ENCODE data around the gene KIFC1. TPM values are rescaled to one million over a fixed set of nuclear protein-coding genes. Genes with fewer than 3 reads are reported as not detected.

KIFC1 gene
- polyA plus RNA-seq, 1 donor = 18.0 TPM

GRCh38 chr6:33410711-33411631 is 19.3 kb downstream of the KIFC1 start, which contains the start of gene PHF1:
Gene PHF1, plus strand, starts transcription at chr6:33411014. Its CDS starts 1,250 bp downstream, at chr6:33412264.
- no peak for DNase-seq (ENCODE audit: low read depth)

- DNase-seq (ENCODE audit: low read depth) = no peak
Observed at GRCh38 chr6:33411632-33412005, 20.0 kb downstream of the KIFC1 start.

- DNase-seq (ENCODE audit: low read depth) = no peak
Observed at GRCh38 chr6:33412140-33413009, 20.8 kb downstream of the KIFC1 start.

- no peak for DNase-seq (ENCODE audit: low read depth)
Observed at GRCh38 chr6:33413241-33414120, 21.9 kb downstream of the KIFC1 start.

- no peak for DNase-seq (ENCODE audit: low read depth)
Observed at GRCh38 chr6:33414592-33415271, 23.1 kb downstream of the KIFC1 start.

- DNase-seq (ENCODE audit: low read depth) = no peak
Observed at GRCh38 chr6:33415831-33416230, 24.2 kb downstream of the KIFC1 start.

DNA sequence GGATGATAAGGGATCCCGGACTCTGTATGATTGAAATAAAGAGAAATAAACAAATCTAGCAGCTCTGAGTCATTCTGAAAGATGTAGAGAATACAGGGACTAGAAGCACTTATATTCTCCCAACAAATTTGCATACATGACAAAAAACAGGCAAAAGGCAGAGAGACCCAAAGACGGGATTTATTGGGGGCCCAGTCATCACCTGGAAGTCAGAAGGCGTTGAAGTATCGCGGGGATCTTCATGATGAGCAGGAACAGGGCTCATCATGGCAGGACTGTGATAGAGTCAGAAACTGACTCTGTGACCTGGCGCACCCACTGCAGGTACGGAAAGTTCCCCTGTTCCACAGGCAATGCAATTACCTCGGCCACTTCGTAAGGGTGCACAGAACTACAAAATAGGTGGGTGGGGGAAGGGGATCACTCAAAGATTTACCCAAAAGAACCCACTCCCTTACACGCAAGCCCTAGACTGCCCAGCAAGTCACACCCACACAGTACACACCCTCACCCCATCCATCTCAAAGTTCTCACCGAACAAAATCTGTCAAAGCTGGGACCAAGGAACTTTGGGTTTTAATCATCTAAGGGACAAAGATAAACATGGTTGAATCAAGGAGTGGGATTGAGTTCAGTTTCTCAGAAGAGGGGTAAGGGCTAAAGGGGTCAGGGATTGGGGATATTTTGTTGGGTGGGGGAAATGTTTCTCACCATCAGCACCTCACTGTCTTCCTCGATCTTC is 24.9 kb downstream of the KIFC1 start:
- DNase-seq (ENCODE audit: low read depth) = no peak

GRCh38 chr6:33417128-33417902 is 25.7 kb downstream of the KIFC1 start:
- DNase-seq (ENCODE audit: low read depth) = no peak

- peak; percentile 99 for DNase-seq (ENCODE audit: low read depth)
Observed at GRCh38 chr6:33417903-33418689, 26.5 kb downstream of the KIFC1 start, which contains the start of gene CUTA. Gene CUTA, minus strand, starts transcription at chr6:33418107. Its CDS starts 107 bp downstream, at chr6:33418000.

GRCh38 chr6:33418690-33419291 is 27.2 kb downstream of the KIFC1 start:
- no peak for DNase-seq (ENCODE audit: low read depth)

GRCh38 chr6:33419580-33420490 is 28.2 kb downstream of the KIFC1 start, which contains the start of gene SYNGAP1:
Gene SYNGAP1, plus strand, starts transcription at chr6:33420065. Its CDS starts 200 bp downstream, at chr6:33420265.
- DNase-seq (ENCODE audit: low read depth) = no peak

- DNase-seq (ENCODE audit: low read depth) = no peak
Observed at GRCh38 chr6:33420491-33421343, 29.1 kb downstream of the KIFC1 start.

DNA sequence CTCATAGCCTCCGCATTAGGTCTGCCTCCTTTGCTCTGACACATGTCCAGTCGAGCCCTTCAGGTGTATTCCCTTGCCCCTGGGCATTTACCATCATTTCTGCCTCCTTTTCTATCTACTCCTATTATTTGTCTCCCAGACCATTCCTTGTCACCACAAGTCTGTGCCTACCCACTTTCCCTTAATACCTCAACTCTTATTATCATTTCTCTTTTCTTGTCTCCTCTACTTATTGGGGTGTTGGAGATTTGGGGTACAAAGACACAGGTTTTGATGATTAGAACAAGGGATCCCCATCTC is 29.7 kb downstream of the KIFC1 start:
- DNase-seq (ENCODE audit: low read depth) = no peak

DNA sequence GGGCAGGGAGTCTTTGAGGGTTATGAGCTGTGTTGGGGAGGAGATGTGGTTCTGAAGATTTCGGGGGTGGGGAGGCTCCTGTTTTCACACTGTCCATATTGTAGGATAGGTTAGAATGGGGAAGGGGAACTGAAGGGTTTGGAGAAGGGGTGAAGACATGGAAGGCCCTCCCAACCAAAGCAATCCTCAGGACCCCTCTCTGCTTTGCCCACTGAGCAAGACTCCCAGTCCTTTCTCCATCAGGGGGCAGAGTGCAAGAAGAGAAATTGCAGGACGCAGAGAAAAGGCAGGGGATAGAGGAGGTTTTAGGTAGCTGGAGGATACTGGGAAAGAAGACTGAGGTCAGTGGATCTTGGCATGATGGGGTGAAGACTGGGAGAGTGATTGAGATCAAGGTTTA is 32.2 kb downstream of the KIFC1 start:
- no peak for DNase-seq (ENCODE audit: low read depth)

DNA sequence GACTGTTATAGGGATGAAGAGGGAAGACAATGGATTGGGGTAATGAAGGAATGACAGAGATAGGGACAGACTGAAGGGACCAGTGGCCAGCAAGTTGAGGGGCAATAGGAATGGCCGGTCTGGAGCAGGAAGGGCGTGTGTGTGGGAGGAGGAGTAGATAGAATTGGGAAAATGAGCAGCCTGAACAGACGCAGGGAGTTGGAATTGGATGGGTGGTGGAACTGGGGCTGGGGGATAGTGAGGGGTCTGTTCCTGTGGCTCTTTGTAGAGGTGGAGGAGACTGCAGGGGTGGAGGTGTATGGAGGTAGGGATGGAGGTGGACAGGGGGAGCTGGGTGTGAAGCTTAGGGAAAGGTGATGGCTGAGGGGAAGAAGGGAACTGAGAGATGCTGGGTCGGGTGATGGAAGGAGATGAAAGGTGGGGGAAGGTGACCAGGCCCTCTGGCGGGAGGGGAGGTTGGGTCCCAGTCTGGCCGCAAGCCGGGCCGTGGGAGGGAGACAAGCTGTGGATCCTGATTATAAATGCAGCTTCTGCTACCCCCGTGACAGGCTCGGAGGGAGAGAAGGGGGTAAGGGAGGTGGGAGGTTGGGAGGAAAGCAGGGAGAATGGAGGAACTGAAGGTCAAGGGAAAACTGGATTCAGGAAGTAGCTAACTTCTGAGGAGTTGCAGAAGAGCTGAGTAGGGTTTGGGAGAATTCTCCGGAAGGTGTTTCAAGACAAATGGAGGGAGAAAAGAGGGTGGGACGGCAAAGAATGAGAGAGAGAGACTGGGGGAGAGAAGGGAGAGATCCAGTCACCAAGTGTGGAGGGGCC is 33.4 kb downstream of the KIFC1 start:
- no peak for DNase-seq (ENCODE audit: low read depth)

Data from forelimb muscle (tissue), 1 donor.